Activated T-helper 1 cell treated with anti-CD3 and anti-CD28 coated beads, Interleukin-2, amount 50 U/mL, for 16 hours (primary cell): ENCODE measurements around the gene DHCR7.

ENCODE experiments used
- DNase-seq, 2 donors: peaks; one replicate each; pipeline ENCODE4 v3.0.0-alpha.2; 2020; ENCODE audit warnings: low read depth in 1 of 2, low spot score in 1 of 2

DHCR7 gene

GRCh38 chr11:71458146-71459070 is 10.2 kb upstream of the DHCR7 start:
- DNase-seq = no peak

GRCh38 chr11:71456831-71457230 is 8.6 kb upstream of the DHCR7 start:
- DNase-seq = no peak

DNA sequence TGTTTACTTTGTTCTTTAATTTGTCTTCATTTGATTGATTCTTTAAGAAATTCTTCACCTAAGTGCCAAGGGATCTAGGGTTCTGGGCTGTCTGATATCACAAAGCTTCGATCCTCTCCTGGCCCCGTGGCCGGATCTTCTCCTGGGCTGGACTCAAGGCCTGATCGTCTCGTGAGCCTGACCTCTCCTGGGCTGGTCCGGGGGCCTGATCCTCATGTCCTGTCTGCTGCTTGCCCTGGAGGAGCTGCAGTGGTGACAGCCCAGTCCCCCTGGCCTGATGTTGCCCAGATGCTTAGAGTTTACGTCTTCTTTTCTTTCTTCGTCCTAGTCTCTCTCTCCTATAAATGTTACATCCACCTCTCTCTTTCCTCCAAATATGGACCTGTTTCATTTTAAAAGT is 8.1 kb upstream of the DHCR7 start:
- DNase-seq = no peak

DNA sequence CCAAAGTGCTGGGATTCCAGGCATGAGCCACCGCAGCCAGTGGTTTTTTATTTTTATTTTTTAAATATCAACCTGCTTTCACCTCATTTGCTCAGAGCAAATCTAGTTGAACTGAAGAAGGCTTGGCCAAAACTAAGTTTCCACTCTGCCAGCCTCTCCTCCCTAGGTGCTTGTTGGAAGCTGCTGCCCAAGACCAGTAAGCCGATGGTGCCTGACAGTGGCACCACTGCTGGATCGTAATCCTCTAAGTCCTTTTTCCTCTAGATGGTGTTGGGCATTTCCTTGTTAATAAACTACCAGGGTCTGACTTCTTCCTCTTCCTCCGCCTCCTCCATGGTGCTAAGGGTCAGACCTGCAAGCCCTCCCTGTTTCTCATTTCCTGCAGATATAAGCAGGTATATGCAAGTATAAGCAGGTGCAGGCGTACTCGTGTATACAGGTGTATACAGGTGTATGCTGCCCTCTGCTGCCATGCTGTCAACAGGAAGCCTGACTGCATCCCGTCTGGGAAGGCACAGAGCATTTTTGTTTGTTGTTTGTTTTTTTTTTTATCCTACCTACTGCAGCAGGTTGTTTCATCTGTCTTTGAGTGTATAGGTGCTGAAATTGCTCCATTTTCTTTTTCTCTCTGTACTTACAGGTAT is 6.4 kb upstream of the DHCR7 start:
- no peak for DNase-seq

DNA sequence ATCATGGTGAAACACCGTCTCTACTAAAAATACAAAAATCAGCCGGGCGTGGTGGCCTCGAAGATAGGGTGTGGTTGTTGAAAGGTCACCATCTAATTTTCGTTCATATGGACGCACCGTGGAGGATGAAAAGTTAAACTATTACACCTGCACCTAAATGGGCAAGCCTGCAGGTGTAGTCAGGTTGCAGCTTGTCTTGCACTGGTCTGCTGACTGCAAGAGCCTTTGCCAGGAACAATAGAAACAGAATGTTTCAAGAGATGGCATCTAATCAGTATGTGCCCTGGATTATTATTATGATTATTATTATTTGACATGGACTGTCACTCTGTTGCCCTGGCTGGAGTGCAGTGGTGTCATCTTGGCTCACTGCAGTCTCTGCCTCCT is 5.7 kb upstream of the DHCR7 start:
- DNase-seq = no peak

- DNase-seq = peak; percentile 90
Observed at GRCh38 chr11:71453037-71453917, 5.1 kb upstream of the DHCR7 start, which contains the start of gene NADSYN1. Gene NADSYN1, plus strand, starts transcription at chr11:71453203. Its CDS starts 94 bp downstream, at chr11:71453297.

DNA sequence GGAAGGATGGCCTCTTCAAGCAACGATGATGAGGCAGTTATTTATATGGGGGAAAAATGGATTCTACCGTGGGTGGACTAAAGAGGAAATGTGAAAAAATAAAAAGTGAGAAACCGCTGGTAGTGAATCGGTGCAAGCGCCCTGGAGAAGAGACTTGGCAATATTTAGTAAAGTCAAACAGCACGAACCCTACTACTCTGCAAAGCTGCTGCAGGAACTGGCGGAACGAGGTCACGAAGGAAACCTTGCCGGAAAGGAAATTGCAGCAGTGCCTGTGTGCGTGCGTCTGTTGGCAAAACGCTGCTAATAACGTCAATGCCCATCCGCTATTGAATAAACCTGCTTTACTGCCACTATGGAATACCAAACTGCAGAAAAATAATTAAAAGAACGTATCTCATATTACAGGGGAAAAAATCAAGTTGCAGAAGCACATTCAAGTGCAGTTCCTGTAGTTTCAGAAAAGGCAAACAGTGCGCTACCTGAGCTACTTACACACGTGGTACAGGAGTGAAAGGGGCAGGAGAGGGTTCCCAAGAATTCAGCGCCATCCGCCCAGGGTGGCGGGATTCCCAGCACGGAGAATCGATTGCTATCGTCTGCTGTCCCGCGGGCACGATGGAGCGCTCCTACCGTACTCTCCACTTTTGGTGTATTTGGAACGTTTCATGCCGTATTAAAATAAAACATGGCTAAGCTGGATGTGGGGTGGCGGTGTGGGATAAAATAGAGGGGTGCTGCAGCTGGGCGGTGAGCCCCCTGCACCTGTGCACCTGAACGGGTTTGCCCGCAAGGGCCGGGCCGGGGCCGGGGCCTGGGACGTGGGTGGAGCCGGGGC is 4.2 kb upstream of the DHCR7 start:
- DNase-seq = peak; percentile 31 to 38

DNA sequence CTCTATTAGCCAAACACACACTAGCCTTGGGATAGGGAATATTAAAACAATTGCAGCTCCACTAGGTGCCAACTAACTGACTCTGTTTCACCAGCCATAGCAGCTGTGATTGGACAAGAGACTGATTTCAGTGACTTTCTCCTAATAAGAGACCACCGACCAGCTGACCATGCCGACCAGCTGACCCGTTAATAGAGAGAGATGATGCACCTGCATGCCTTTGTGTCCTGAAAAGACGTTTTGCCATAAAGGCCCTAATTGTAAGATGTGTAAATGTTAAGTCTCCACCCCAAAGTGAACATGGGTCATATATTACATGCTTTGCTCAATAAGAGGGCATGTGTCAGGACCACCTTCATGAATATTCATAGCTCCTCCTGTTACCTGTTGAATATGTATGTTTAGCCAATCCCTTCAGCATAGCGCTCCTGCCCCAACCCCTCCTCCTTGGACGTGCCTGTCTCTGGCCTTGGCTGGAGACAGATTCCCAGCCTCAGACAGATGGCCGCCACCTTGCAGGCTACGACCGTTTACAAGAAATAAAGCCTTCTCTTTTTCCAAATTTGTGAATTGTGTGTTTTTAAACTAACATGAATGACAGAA is 3.5 kb upstream of the DHCR7 start:
- DNase-seq = no peak

DNA sequence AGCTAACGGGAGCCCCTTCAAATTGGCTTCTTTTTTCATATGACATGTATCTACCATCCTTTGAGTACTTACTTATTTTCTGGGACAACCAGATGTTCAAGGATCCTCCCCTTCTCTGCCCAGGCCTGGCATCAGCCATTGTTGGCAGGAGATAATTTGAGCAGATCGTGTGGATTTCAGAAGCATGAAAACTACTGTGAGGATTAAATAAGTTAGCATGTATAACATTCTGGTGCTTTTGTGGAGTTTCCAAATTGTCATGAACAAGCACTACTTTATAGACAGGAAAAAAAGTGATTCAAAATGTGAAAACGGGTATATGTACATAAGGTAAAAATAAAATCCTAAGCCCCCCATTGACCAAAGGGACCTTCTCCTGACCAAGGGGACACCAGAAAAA is 2.7 kb upstream of the DHCR7 start:
- DNase-seq = no peak

- no peak for DNase-seq
Observed at GRCh38 chr11:71450507-71450906, 2.3 kb upstream of the DHCR7 start.

GRCh38 chr11:71449596-71449995 is 1.4 kb upstream of the DHCR7 start:
- no peak for DNase-seq

DNA sequence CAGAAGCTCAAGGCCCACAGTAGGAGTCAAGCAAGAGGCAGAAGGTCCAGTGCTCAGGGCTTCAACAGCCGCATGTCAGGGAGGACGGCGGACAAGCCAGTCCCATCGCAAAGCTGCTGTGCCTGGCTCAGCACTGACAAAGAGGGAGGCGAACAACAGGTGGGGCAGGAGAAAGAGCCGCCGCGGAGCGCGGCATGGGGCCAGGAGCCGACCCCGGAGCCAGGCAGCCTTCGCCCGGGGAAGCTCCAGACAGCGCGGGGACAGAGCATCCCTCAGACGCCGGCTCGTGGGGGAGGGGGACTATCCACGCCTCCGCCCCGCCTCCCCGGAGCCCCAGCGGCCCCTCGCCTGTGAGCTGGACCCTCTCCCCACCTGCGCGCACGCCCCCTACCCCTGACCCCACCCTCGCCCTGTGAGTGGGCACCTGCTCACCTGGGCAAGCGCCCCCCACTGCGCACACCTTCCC is 369 bp downstream of the DHCR7 start:
- no peak for DNase-seq

DNA sequence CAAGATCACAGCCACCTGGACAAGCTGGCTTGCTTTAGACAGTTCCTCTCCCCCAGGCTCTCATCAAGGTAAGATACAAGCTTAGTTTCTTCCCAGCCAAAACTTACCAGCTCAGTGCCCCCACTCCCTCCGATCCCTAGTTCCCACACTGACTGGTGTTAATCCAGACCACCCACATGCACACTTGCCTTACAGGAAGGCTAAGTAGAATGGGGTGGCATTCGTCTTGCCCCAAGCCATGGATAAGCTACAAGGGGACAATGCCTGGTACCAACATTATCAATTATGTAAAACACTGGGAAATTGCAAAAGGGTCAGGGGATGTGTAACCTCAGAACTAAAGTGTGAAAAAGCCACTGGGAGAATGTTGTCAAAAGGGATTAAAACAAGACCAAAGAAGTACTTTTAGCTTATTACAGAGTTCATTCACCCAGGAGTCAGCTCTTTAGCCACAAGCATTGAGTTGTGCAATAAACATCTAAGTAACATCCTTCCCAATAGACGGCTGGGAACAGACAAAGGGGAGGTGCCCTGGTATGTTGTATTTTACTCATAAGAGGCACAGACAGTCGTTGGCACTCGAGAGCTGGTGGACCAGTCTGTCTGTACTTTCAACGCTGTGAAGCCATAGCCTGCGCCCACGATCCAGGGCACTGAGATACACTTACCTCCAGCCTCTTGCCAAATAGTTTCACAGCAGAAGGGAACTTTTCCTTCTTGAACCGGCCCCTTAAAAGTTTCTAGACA is 1.1 kb downstream of the DHCR7 start:
- no peak for DNase-seq

DNA sequence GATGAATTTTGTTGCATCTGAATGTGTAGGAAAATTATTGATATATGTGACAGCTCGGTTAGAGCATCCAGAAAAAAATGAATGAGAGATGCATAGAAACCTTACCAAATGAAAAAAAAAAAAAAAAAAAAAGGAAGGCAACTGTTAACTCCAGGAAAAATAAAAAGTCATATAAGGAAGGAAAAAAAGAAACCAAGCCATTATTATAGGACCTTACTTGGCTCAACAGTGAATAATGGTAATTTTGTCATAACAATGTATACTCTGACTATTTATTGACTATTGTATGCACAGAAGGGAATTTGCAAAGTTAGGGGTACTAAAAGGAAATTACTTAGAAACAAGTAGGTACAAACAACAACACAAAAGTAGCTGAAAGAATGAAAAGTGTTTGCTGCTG is 2.0 kb downstream of the DHCR7 start:
- no peak for DNase-seq

DNA sequence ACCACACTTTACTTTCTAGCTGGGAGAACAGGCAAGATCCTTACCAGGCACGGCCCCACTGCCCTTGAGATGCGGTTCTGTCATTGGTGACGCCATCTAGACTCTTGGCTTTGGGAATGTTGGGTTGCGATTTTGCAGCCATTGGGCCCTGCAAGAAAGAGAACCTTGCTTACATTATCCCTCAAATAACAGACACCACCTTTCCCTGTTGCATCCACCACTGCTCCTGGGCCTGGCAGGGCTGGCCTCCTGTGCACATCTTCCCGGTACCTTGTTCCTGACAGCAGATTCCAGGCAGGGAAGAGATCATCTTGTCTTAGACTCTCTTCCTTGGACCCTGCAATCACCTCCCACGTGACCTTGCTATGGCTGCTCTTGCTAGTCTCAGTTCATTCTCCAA is 3.4 kb downstream of the DHCR7 start:
- DNase-seq = no peak

- DNase-seq = no peak
Observed at GRCh38 chr11:71443736-71444445, 4.3 kb downstream of the DHCR7 start.

DNA sequence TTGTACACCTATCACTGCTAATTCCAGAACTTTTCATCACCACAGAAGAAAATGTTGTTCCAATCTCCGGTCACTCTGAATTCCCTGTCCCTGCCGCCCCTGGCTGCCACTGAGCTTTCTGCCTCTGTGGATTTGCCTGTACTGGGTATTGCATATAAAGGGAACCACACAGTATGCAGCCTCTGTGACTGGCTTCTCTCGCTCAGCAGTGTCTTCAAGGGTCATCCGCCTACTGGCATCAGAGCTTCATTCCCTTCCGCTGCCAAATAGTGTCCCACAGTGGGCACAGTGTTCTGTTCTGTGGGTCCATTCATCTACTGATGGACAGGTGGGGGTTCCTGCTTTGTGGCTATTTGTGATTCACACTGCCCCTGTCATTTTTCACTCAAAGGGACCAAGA is 5.3 kb downstream of the DHCR7 start:
- DNase-seq = no peak

DNA sequence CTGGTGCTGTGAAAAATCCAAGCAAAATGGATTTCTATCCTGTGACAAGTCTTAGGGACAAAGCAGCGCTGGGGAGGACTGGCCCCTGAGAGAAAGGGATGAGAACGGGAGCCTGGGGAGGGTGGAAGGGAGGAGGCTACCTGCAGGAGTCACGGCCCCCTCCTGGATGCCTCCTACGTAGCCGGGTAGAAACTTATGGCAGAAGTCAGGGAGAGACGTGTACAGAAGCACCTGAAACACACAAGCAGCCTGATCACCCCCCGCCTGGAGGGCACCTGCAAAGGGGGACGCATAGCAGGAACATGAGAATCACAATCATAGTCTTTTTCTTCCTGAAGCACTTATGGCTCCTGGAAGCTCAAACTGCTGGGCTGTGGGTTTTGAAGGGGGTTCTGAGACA is 6.1 kb downstream of the DHCR7 start:
- DNase-seq = no peak

DNA sequence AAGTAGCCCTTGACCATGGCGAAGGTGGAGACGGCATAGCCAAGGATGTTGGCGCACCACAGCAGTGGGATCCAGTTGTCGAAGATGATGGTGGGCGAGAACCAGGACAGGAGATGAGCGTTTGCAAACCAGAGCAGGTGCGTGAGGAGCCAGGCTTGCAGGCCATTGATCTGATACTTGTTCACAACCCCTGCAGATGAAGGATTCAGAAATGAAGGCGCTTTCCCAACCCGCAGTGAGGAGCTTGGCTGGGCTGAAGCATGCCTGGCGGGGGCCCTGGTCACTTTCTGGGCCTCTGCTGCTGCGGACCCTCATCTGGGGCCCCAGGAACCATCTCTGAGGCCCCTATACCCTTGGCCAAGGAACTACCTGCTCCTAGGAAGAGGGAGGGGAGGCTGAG is 6.9 kb downstream of the DHCR7 start:
- no peak for DNase-seq
